AG08395 (cell line): ENCODE measurements around the gene GID8.

ENCODE experiments used
- DNase-seq: peaks from one replicate; pipeline ENCODE4 v3.0.0; 2012; ENCODE audit warnings: mixed read lengths, low spot score

The GID8 gene

GRCh38 chr20:62970307-62971210 is 32.6 kb downstream of the GID8 start:
- peak; percentile 31 for DNase-seq

- no peak for DNase-seq
Observed at GRCh38 chr20:62971211-62971949, 33.4 kb downstream of the GID8 start.

GRCh38 chr20:62971950-62972844 is 34.2 kb downstream of the GID8 start:
- DNase-seq, result peak; percentile 97

- no peak for DNase-seq
Observed at GRCh38 chr20:62972845-62973745, 35.1 kb downstream of the GID8 start.

GRCh38 chr20:62975251-62975760 is 37.4 kb downstream of the GID8 start:
- no peak for DNase-seq

- no peak for DNase-seq
Observed at GRCh38 chr20:62975812-62976508, 38.0 kb downstream of the GID8 start.

- DNase-seq, result no peak
Observed at GRCh38 chr20:62976886-62977285, 38.9 kb downstream of the GID8 start.

GRCh38 chr20:62977613-62978560 is 39.9 kb downstream of the GID8 start:
- no peak for DNase-seq

GRCh38 chr20:62978561-62978943 is 40.6 kb downstream of the GID8 start:
- no peak for DNase-seq

- DNase-seq, result no peak
Observed at GRCh38 chr20:62979310-62979709, 41.4 kb downstream of the GID8 start.

GRCh38 chr20:62979876-62980373 is 42.0 kb downstream of the GID8 start:
- DNase-seq, result no peak

GRCh38 chr20:62980380-62980960 is 42.5 kb downstream of the GID8 start:
- no peak for DNase-seq

GRCh38 chr20:62980970-62981369 is 43.0 kb downstream of the GID8 start:
- peak; percentile 31 for DNase-seq

GRCh38 chr20:62982124-62983075 is 44.5 kb downstream of the GID8 start:
- DNase-seq, result no peak

- no peak for DNase-seq
Observed at GRCh38 chr20:62983210-62983609, 45.3 kb downstream of the GID8 start.

GRCh38 chr20:62984666-62985443 is 46.9 kb downstream of the GID8 start:
- DNase-seq, result no peak

GRCh38 chr20:62985444-62985778 is 47.5 kb downstream of the GID8 start:
- DNase-seq, result no peak
